ENCODE measurements around the gene VAPB. TPM values are rescaled to one million over a fixed set of nuclear protein-coding genes. Genes with fewer than 3 reads are reported as not detected.
A peak's percentile ranks its signal among the peaks of the same experiment; 100 is the strongest.

Gene VAPB
- total and polyA plus RNA-seq, 10 of the 15 experiments (the other 5 are each of a cell fraction or from before 2014, with no cell fraction given), result 3.2 to 28.6 (median 20.5) TPM

DNA sequence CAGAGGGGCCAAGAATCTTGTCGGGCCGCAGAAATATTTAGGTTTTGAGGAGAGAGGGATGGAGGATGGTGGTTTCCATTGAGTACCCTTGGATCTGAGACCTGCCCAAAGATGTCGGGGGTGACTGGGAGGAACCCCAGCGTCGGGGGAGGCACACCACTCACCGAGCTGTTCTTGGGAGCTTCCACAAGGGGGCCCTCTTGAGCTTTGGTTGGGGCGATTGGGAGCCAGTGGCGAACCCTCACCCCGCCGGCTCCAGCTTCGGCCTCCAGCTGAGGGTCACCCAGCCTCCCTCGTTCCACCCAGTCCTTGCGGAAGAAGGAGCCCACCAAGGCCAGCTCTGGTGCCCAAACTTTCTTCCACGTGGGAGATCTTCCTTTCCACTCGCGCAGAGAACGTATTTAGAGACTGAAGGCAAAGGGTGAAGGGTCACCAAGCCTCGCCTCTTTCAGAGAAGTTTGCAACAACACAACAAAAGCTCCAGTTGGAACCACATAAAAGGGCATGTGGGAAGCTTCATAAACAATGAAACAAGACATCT lies 92.5 kb downstream of the VAPB start:
- in situ Hi-C loops (cut with MboI), result no loop called here

More for the DNA sequence above, 92.5 kb downstream of the VAPB start:
- Histone ChIP-seq H3K36me3 (ENCODE audit: control insufficient read depth in 2 of 2, insufficient read depth in 2 of 2, low read length in 1 of 2) (no peaks in the 10 kb centered on the region), H3K9me3 (replicated peaks; ENCODE audit: control insufficient read depth, insufficient read depth, low read length) (peaks cover 4% of the 10 kb centered on the region), H3K27ac (ENCODE audit: control insufficient read depth, insufficient read depth) (no peak overlapping the region), H3K27me3 (replicated peaks in 1 of 2; ENCODE audit: control insufficient read depth in 2 of 2, insufficient read depth in 2 of 2, low read length in 1 of 2) (no peaks in the 10 kb centered on the region), H3K9ac (ENCODE audit: control insufficient read depth, insufficient read depth, low read length) (no peak overlapping the region), H4K20me1 (ENCODE audit: control insufficient read depth, insufficient read depth) (no peaks in the 10 kb centered on the region), H3K4me1 (ENCODE audit: control insufficient read depth, insufficient read depth, low read length) (no peaks in the 10 kb centered on the region), H3K4me2 (ENCODE audit: control insufficient read depth, insufficient read depth) (no peak overlapping the region), H3K4me3 (no peak overlapping the region), H3K79me2 (ENCODE audit: control insufficient read depth, insufficient read depth, low read length) (no peaks in the 10 kb centered on the region), H2AFZ (ENCODE audit: control insufficient read depth, low read depth, low read length) (no peak overlapping the region)
- ChIA-PET POLR2A (no interaction called here), RAD21 (ENCODE audit: unreplicated experiment) (interaction anchor here (0.6 to 1.6 kb wide), 5 partner anchors 18 to 367 kb away, joined by 3 to 9 read pairs (median 3); partner anchors contain the start of gene STX16), CTCF (interaction anchor here (0.5 to 1.9 kb wide), 10 partner anchors 10 to 497 kb away, joined by 3 to 5 read pairs (median 4); partner anchors contain the start of genes GNAS-AS1 and STX16), SMC1A (ENCODE audit: uncharacterized antibody, unreplicated experiment) (interaction anchor here (0.6 to 2.1 kb wide), 5 partner anchors 23 to 221 kb away, joined by 3 to 7 read pairs (median 3); partner anchors contain the start of gene STX16)
- no peak for FAIRE-seq
- TF ChIP-seq LARP7 (IDR thresholded peaks at IDR 0.05) (no peak), RCOR1 (conservative IDR thresholded peaks at IDR 0.05; ENCODE audit: low read depth, low read length) (no peak), RAD21 (IDR thresholded peaks at IDR 0.05; ENCODE audit: insufficient read depth, low read depth, low read length) (peak; percentile 34; the same call in 1 of the 2 replicates), EED (IDR thresholded peaks at IDR 0.05; ENCODE audit: low read depth) (no peak), NRF1 (conservative IDR thresholded peaks at IDR 0.05; ENCODE audit: low read depth, low read length) (no peak), POLR2AphosphoS5 (IDR thresholded peaks at IDR 0.05; ENCODE audit: low read length) (no peak), SMC3 (IDR thresholded peaks at IDR 0.05; ENCODE audit: borderline replicate concordance, low read length) (peak; percentile 39)
- TF ChIP-seq, protein P1, sequence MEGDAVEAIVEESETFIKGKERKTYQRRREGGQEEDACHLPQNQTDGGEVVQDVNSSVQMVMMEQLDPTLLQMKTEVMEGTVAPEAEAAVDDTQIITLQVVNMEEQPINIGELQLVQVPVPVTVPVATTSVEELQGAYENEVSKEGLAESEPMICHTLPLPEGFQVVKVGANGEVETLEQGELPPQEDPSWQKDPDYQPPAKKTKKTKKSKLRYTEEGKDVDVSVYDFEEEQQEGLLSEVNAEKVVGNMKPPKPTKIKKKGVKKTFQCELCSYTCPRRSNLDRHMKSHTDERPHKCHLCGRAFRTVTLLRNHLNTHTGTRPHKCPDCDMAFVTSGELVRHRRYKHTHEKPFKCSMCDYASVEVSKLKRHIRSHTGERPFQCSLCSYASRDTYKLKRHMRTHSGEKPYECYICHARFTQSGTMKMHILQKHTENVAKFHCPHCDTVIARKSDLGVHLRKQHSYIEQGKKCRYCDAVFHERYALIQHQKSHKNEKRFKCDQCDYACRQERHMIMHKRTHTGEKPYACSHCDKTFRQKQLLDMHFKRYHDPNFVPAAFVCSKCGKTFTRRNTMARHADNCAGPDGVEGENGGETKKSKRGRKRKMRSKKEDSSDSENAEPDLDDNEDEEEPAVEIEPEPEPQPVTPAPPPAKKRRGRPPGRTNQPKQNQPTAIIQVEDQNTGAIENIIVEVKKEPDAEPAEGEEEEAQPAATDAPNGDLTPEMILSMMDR (IDR thresholded peaks at IDR 0.05 in 2 of 3, conservative IDR thresholded peaks at IDR 0.05 in 1 of 3; ENCODE audit: control insufficient read depth in 2 of 3, extremely low read depth in 1 of 3, insufficient read depth in 1 of 3, low read depth in 3 of 3, low read length in 3 of 3), result peak; percentile 31 to 42 (median 37); a peak in 4 of 6 replicates
- no TSS peak for BruUV-seq (replicated peaks)
- WGBS (ENCODE audit: insufficient coverage, insufficient replicate concordance, low lambda C conversion rate, missing lambda C conversion rate), result 44% methylated on average over 18 of the region's 18 CpGs
- peak; percentile 31; the same call in 1 of the 3 replicates for ATAC-seq
- intact Hi-C loops (cut with micrococcal nuclease; ENCODE audit: unreplicated experiment), result no loop called here
- no peak for DNase-seq (ENCODE audit: low read depth, low spot score)
